ENCODE data around the gene VCP. TPM values are rescaled to one million over a fixed set of nuclear protein-coding genes. Genes with fewer than 3 reads are reported as not detected.
"Not testable (repeated sequence)": the region's sequence is repeated elsewhere in the genome, so short reads cannot be mapped to it uniquely, and the experiment has no call there.

Gene VCP
- polyA plus RNA-seq, 1 experiment = 333 TPM

DNA sequence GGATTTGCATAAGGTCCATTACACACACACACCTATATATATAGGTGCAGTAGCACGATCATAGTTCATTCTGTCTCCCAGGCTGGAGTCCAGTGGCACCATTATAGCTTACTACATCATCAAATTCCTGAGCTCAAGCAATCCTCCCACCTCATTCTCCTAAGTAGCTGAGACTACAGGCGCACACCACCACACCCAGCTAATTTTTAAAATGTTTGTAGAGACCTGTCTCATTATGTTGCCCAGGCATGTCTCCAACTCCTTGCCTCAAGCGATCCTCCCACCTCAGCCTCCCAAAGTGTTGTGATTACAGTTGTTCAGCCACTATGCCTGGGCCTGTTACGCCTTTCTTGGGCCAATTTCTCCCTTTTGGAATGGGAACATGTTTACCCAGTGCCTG, 43.2 kb downstream of the VCP start:
- TF ChIP-seq, protein P1, sequence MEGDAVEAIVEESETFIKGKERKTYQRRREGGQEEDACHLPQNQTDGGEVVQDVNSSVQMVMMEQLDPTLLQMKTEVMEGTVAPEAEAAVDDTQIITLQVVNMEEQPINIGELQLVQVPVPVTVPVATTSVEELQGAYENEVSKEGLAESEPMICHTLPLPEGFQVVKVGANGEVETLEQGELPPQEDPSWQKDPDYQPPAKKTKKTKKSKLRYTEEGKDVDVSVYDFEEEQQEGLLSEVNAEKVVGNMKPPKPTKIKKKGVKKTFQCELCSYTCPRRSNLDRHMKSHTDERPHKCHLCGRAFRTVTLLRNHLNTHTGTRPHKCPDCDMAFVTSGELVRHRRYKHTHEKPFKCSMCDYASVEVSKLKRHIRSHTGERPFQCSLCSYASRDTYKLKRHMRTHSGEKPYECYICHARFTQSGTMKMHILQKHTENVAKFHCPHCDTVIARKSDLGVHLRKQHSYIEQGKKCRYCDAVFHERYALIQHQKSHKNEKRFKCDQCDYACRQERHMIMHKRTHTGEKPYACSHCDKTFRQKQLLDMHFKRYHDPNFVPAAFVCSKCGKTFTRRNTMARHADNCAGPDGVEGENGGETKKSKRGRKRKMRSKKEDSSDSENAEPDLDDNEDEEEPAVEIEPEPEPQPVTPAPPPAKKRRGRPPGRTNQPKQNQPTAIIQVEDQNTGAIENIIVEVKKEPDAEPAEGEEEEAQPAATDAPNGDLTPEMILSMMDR (IDR thresholded peaks at IDR 0.05; ENCODE audit: insufficient read depth, low read depth, low read length) = no peak
- H3K36me3 ChIP-seq (ENCODE audit: control insufficient read depth, insufficient read depth, low read length) = no peaks in the 10 kb centered on the region
- ChIA-PET CTCF (interaction anchor here (1.2 to 6.0 kb wide), 5 partner anchors 9 to 130 kb away, joined by 3 to 21 read pairs (median 4); no protein-coding TSS in a partner anchor), POLR2A (no interaction called here)
- H3K4me3 ChIP-seq (ENCODE audit: low read depth, low read length) = no peak overlapping the region
- DNase-seq (ENCODE audit: low read depth) = no peak
- no peaks in the 10 kb centered on the region for H3K27me3 ChIP-seq (ENCODE audit: control insufficient read depth, insufficient read depth, low read length)

DNA sequence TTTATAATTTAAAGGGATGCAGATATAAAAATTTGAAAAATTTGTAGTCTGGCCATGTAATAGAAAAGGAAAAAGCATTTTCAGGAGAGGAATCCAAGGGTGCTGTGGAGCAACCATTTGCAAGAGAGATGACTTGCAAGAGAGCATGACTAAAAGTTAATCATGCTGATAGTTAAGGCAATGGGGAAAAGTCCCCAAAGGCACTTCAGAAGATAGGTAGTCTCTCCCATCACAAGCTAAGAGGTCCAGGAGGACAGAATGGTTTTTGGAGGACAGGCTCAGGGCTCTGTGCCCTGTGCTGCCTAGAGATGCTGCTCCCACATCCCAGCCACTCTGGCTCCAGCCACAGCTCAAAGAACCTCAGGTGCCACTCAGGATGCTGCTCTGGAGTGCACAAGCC, 44.1 kb downstream of the VCP start:
- CTCF ChIA-PET = interaction anchor here (1.2 to 6.0 kb wide), 5 partner anchors 10 to 129 kb away, joined by 3 to 21 read pairs (median 5); no protein-coding TSS in a partner anchor

DNA sequence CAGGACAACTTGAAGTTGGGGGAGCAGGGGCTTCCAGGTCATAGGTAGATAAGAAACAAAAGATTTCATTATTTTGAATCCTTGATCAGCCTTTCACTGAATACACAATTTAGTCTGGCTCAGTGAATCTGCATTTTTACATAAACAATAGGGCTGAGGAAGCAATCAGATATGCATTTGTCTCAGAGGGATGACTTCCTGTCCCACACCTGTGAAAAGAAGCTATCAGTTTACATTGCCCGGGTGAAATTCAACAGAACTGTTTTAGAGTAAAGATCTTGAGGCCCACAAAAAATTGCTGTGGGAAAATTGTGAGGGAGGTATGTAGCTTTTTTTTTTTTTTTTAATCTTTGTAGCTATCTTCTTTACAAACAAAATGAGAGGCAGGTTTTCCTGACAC, 44.6 kb downstream of the VCP start:
- POLR2A ChIA-PET = interaction anchor here (0.6 to 0.8 kb wide), 3 partner anchors 8 to 306 kb away, joined by 3 read pairs; no protein-coding TSS in a partner anchor
- TF ChIP-seq, protein P1 (IDR thresholded peaks at IDR 0.05; ENCODE audit: insufficient read depth, low read depth, low read length) = no peak
- no peak overlapping the region for H3K4me3 ChIP-seq (ENCODE audit: low read depth, low read length)
- H3K27me3 ChIP-seq (ENCODE audit: control insufficient read depth, insufficient read depth, low read length) = no peaks in the 10 kb centered on the region
- CTCF ChIA-PET = interaction anchor here (1.2 to 6.0 kb wide), 5 partner anchors 9 to 128 kb away, joined by 3 to 21 read pairs (median 5); no protein-coding TSS in a partner anchor
- peaks cover 2% of the 10 kb centered on the region; the same call in 1 of the 2 replicates for H3K36me3 ChIP-seq (ENCODE audit: control insufficient read depth, insufficient read depth, low read length)
- no peak for DNase-seq (ENCODE audit: low read depth)

More for the DNA sequence above, 44.1 kb downstream of the VCP start:
- DNase-seq (ENCODE audit: low read depth) = no peak
- H3K4me3 ChIP-seq (ENCODE audit: low read depth, low read length) = no peak overlapping the region
- POLR2A ChIA-PET = interaction anchor here (0.6 kb wide), 1 partner anchor 15 kb away, joined by 3 read pairs; no protein-coding TSS in a partner anchor
- peaks cover 2% of the 10 kb centered on the region; the same call in 1 of the 2 replicates for H3K36me3 ChIP-seq (ENCODE audit: control insufficient read depth, insufficient read depth, low read length)
- TF ChIP-seq, protein P1 (IDR thresholded peaks at IDR 0.05; ENCODE audit: insufficient read depth, low read depth, low read length) = no peak
- H3K27me3 ChIP-seq (ENCODE audit: control insufficient read depth, insufficient read depth, low read length) = no peaks in the 10 kb centered on the region

DNA sequence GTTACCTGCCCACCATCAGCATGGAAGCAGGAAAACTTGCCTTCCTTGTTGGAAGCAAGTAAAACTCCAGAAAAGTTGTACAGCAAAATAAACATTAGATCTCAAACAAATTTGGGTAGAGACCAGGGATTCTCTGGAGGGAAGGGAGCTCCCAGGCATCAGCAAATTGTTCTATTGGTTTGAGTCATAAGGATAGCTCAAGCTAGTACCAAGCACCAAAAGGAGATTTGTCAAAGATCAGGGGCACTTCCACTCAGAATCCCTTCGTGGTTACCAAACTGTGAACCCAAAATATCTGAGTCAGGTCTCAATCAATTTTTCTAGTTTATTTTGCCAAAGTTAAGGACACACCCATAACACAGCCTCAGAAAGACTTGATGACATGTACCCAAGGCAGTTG, 45.1 kb downstream of the VCP start:
- no peak for DNase-seq (ENCODE audit: low read depth)
- Histone ChIP-seq H3K27me3 (ENCODE audit: control insufficient read depth, insufficient read depth, low read length) (no peaks in the 10 kb centered on the region), H3K4me3 (ENCODE audit: low read depth, low read length) (no peak overlapping the region), H3K36me3 (ENCODE audit: control insufficient read depth, insufficient read depth, low read length) (peaks cover 2% of the 10 kb centered on the region; the same call in 1 of the 2 replicates)
- ChIA-PET POLR2A (interaction anchor here (0.6 to 0.8 kb wide), 2 partner anchors 9 to 306 kb away, joined by 3 read pairs; no protein-coding TSS in a partner anchor), CTCF (interaction anchor here (1.6 to 6.0 kb wide), 3 partner anchors 9 to 23 kb away, joined by 4 to 21 read pairs (median 7); no protein-coding TSS in a partner anchor)
- TF ChIP-seq, protein P1 (IDR thresholded peaks at IDR 0.05; ENCODE audit: insufficient read depth, low read depth, low read length) = no peak

DNA sequence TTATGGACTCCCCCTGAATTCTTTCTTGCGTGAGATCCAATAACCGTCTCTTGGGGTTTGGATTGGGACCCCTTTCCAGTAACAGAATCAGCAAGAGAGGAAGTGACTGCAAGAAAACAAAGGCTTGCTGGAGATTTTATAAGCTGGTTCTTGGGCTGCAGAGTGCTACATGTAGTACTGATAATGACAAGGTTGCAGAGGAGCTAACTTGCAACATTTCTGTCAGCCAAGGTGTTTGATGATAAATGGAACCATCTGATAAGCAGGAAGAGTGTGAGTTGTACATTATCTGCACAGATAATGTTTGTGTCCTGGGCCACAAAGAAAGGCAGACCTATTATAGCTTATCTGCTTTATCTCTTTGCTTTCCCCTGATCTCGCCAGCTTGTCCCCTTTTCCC, 45.8 kb downstream of the VCP start:
- H3K36me3 ChIP-seq (ENCODE audit: control insufficient read depth, insufficient read depth, low read length) = peaks cover 2% of the 10 kb centered on the region; the same call in 1 of the 2 replicates
- H3K4me3 ChIP-seq (ENCODE audit: low read depth, low read length) = no peak overlapping the region
- CTCF ChIA-PET = interaction anchor here (0.9 to 6.0 kb wide), 2 partner anchors 24 kb away, joined by 3 to 21 read pairs; no protein-coding TSS in a partner anchor
- no peak for DNase-seq (ENCODE audit: low read depth)
- H3K27me3 ChIP-seq (ENCODE audit: control insufficient read depth, insufficient read depth, low read length) = no peaks in the 10 kb centered on the region
- TF ChIP-seq, protein P1 (IDR thresholded peaks at IDR 0.05; ENCODE audit: insufficient read depth, low read depth, low read length) = no peak
- POLR2A ChIA-PET = interaction anchor here (0.6 kb wide), 1 partner anchor 10 kb away, joined by 5 read pairs; no protein-coding TSS in a partner anchor

DNA sequence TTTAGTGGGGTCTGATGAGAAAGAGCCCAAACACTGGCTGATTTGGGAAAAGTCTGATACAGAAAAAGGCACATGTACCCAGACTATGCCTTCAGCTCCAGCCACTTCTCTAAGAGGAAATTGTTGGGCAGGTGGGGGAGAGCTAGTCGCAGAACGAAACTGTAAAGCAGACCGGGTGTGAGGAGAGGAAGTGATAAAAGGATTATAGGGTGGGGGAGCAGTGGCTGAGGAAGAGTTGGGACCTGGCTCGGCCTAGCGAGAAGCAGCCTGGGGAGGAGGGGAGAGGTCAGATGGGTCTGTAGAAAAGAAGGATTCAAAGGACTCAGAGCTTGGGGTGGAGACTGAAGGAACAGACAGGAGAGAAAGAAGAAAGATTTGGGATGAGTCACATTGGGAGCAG, 49.0 kb downstream of the VCP start:
- H3K4me3 ChIP-seq (ENCODE audit: low read depth, low read length); H3K36me3 ChIP-seq (ENCODE audit: control insufficient read depth, insufficient read depth, low read length); H3K27me3 ChIP-seq (ENCODE audit: control insufficient read depth, insufficient read depth, low read length); CTCF ChIA-PET; POLR2A ChIA-PET; DNase-seq (ENCODE audit: low read depth): not testable (repeated sequence)

All from BJ (cell line).